ENCODE data around the gene ATXN7L3. TPM values are rescaled to one million over a fixed set of nuclear protein-coding genes. Genes with fewer than 3 reads are reported as not detected.
"Not testable (repeated sequence)": the region's sequence is repeated elsewhere in the genome, so short reads cannot be mapped to it uniquely, and the experiment has no call there.

The ATXN7L3 gene
- total RNA-seq, 2 experiments from 2014 or later = 116 to 120 TPM

- Mint-ChIP-seq H3K9me3 (ENCODE audit: insufficient read depth) (no peaks in the 10 kb centered on the region), H3K36me3 (ENCODE audit: low read depth) (peaks cover 7% of the 10 kb centered on the region), H3K27me3 (ENCODE audit: low read depth) (no peaks in the 10 kb centered on the region), H3K4me3 (no peak within 1 kb of the TSS), H3K4me1 (ENCODE audit: low read depth) (peaks cover 7% of the 10 kb centered on the region), H3K27ac (no peak within 1 kb of the TSS)
- CTCF ChIA-PET = interaction anchor here (1.2 to 1.9 kb wide), 2 partner anchors 175 kb away, joined by 3 to 7 read pairs; partner anchors contain the start of gene GRN
- ATAC-seq = no peak
- no peak for DNase-seq
- POLR2A ChIA-PET = interaction anchor here (0.6 kb wide), 1 partner anchor 287 kb away, joined by 4 read pairs; no protein-coding TSS in a partner anchor
Measured at GRCh38 chr17:44170499-44171201, 29.0 kb downstream of the ATXN7L3 start, which contains the start of gene ASB16. Gene ASB16, plus strand, starts transcription at chr17:44170704. Its CDS starts 86 bp downstream, at chr17:44170790.

GRCh38 chr17:44170135-44170498 lies 29.6 kb downstream of the ATXN7L3 start:
- Mint-ChIP-seq H3K9me3 (ENCODE audit: insufficient read depth) (no peaks in the 10 kb centered on the region), H3K4me3 (no peak overlapping the region), H3K36me3 (ENCODE audit: low read depth) (peaks cover 4% of the 10 kb centered on the region), H3K4me1 (ENCODE audit: low read depth) (peaks cover 7% of the 10 kb centered on the region), H3K27me3 (ENCODE audit: low read depth) (no peaks in the 10 kb centered on the region), H3K27ac (no peak overlapping the region)
- ATAC-seq (no peak), DNase-seq (no peak)
- ChIA-PET CTCF (interaction anchor here (1.2 kb wide), 1 partner anchor 176 kb away, joined by 3 read pairs; the partner anchor contains the start of gene GRN), POLR2A (no interaction called here)

GRCh38 chr17:44167181-44167861 lies 32.4 kb downstream of the ATXN7L3 start:
- H3K27me3 Mint-ChIP-seq (ENCODE audit: low read depth) = no peaks in the 10 kb centered on the region
- POLR2A ChIA-PET = interaction anchor here (0.5 to 3.3 kb wide), 2 partner anchors 41 to 44 kb away, joined by 3 to 14 read pairs; partner anchors contain the start of gene HDAC5
- H3K27ac Mint-ChIP-seq = no peak overlapping the region
- peaks cover 4% of the 10 kb centered on the region for H3K36me3 Mint-ChIP-seq (ENCODE audit: low read depth)
- CTCF ChIA-PET = interaction anchor here (0.8 to 2.5 kb wide), 8 partner anchors 16 to 224 kb away, joined by 3 to 27 read pairs (median 4); partner anchors contain the start of genes GRN and TMUB2
- H3K9me3 Mint-ChIP-seq (ENCODE audit: insufficient read depth) = no peaks in the 10 kb centered on the region
- DNase-seq (no peak), ATAC-seq (no peak)
- no peak overlapping the region for H3K4me3 Mint-ChIP-seq
- H3K4me1 Mint-ChIP-seq (ENCODE audit: low read depth) = peaks cover 7% of the 10 kb centered on the region

GRCh38 chr17:44164476-44164875 lies 35.2 kb downstream of the ATXN7L3 start:
- ATAC-seq = no peak
- Mint-ChIP-seq H3K4me1 (ENCODE audit: low read depth) (peaks cover 9% of the 10 kb centered on the region), H3K27ac (no peak overlapping the region), H3K9me3 (ENCODE audit: insufficient read depth) (no peaks in the 10 kb centered on the region), H3K27me3 (ENCODE audit: low read depth) (no peaks in the 10 kb centered on the region), H3K4me3 (no peak overlapping the region), H3K36me3 (ENCODE audit: low read depth) (peaks cover 6% of the 10 kb centered on the region)
- no peak for DNase-seq
- CTCF ChIA-PET = no interaction called here
- POLR2A ChIA-PET = no interaction called here

GRCh38 chr17:44159519-44160210 lies 40.0 kb downstream of the ATXN7L3 start:
- Mint-ChIP-seq H3K27me3 (ENCODE audit: low read depth) (no peaks in the 10 kb centered on the region), H3K27ac (no peak overlapping the region), H3K9me3 (ENCODE audit: insufficient read depth) (no peaks in the 10 kb centered on the region), H3K36me3 (ENCODE audit: low read depth) (peaks cover 27% of the 10 kb centered on the region), H3K4me1 (ENCODE audit: low read depth) (peaks cover 5% of the 10 kb centered on the region), H3K4me3 (no peak overlapping the region)
- CTCF ChIA-PET = interaction anchor here (1.6 kb wide), 1 partner anchor 9 kb away, joined by 6 read pairs; no protein-coding TSS in a partner anchor
- no peak for DNase-seq
- ATAC-seq = no peak
- POLR2A ChIA-PET = no interaction called here

GRCh38 chr17:44155488-44155887 lies 44.2 kb downstream of the ATXN7L3 start:
- no peak for ATAC-seq
- H3K36me3 Mint-ChIP-seq (ENCODE audit: low read depth) = peaks cover 38% of the 10 kb centered on the region
- CTCF ChIA-PET = interaction anchor here (1.3 kb wide), 1 partner anchor 13 kb away, joined by 3 read pairs; no protein-coding TSS in a partner anchor
- peaks cover 20% of the 10 kb centered on the region for H3K4me1 Mint-ChIP-seq (ENCODE audit: low read depth)
- no peak overlapping the region for H3K4me3 Mint-ChIP-seq
- peak overlapping the region; percentile 8 for H3K27ac Mint-ChIP-seq
- POLR2A ChIA-PET = interaction anchor here (0.6 kb wide), 1 partner anchor 14 kb away, joined by 3 read pairs; no protein-coding TSS in a partner anchor
- DNase-seq = no peak
- H3K9me3 Mint-ChIP-seq (ENCODE audit: insufficient read depth) = no peaks in the 10 kb centered on the region
- H3K27me3 Mint-ChIP-seq (ENCODE audit: low read depth) = no peaks in the 10 kb centered on the region

- Mint-ChIP-seq H3K9me3 (ENCODE audit: insufficient read depth) (no peaks in the 10 kb centered on the region), H3K27ac (peak overlapping the region; percentile 48), H3K4me1 (ENCODE audit: low read depth) (peaks cover 19% of the 10 kb centered on the region), H3K4me3 (no peak overlapping the region), H3K27me3 (ENCODE audit: low read depth) (no peaks in the 10 kb centered on the region), H3K36me3 (ENCODE audit: low read depth) (peaks cover 43% of the 10 kb centered on the region)
- CTCF ChIA-PET = interaction anchor here (0.9 kb wide), 1 partner anchor 211 kb away, joined by 3 read pairs; the partner anchor contains the start of gene FAM171A2
- DNase-seq (no peak), ATAC-seq (no peak)
- POLR2A ChIA-PET = no interaction called here
Measured at GRCh38 chr17:44152875-44153274, 46.8 kb downstream of the ATXN7L3 start.

GRCh38 chr17:44149750-44150329 lies 49.8 kb downstream of the ATXN7L3 start:
- DNase-seq (no peak), ATAC-seq (no peak)
- H3K9me3 Mint-ChIP-seq (ENCODE audit: insufficient read depth) = no peaks in the 10 kb centered on the region
- no peaks in the 10 kb centered on the region for H3K27me3 Mint-ChIP-seq (ENCODE audit: low read depth)
- H3K27ac Mint-ChIP-seq = peak overlapping the region; percentile 26
- peaks cover 26% of the 10 kb centered on the region for H3K4me1 Mint-ChIP-seq (ENCODE audit: low read depth)
- ChIA-PET POLR2A (interaction anchor here (2.4 kb wide), 1 partner anchor 36 kb away, joined by 9 read pairs; the partner anchor contains the start of gene TMUB2), CTCF (interaction anchor here (1.4 to 2.2 kb wide), 5 partner anchors 17 to 106 kb away, joined by 3 to 14 read pairs (median 6); partner anchors contain the start of genes HDAC5 and TMUB2)
- H3K4me3 Mint-ChIP-seq = no peak overlapping the region
- H3K36me3 Mint-ChIP-seq (ENCODE audit: low read depth) = peaks cover 46% of the 10 kb centered on the region

- ATAC-seq; DNase-seq; H3K27me3 Mint-ChIP-seq (ENCODE audit: low read depth); H3K4me3 Mint-ChIP-seq; H3K27ac Mint-ChIP-seq; H3K9me3 Mint-ChIP-seq (ENCODE audit: insufficient read depth): not testable (repeated sequence)
- Mint-ChIP-seq H3K4me1 (ENCODE audit: low read depth) (peaks cover 26% of the 10 kb centered on the region), H3K36me3 (ENCODE audit: low read depth) (peaks cover 42% of the 10 kb centered on the region)
- ChIA-PET POLR2A (interaction anchor here (2.4 kb wide), 1 partner anchor 37 kb away, joined by 9 read pairs; the partner anchor contains the start of gene TMUB2), CTCF (interaction anchor here (1.3 to 1.4 kb wide), 2 partner anchors 25 to 36 kb away, joined by 3 to 4 read pairs; partner anchors contain the start of gene HDAC5)
Measured at GRCh38 chr17:44149066-44149465, 50.6 kb downstream of the ATXN7L3 start.

GRCh38 chr17:44147812-44148211 lies 51.9 kb downstream of the ATXN7L3 start:
- ATAC-seq = no peak
- ChIA-PET POLR2A (no interaction called here), CTCF (interaction anchor here (1.3 kb wide), 1 partner anchor 24 kb away, joined by 4 read pairs; the partner anchor contains the start of gene HDAC5)
- Mint-ChIP-seq H3K4me1 (ENCODE audit: low read depth) (peaks cover 27% of the 10 kb centered on the region), H3K27ac (no peak overlapping the region), H3K4me3 (no peak overlapping the region), H3K9me3 (ENCODE audit: insufficient read depth) (no peaks in the 10 kb centered on the region), H3K36me3 (ENCODE audit: low read depth) (peaks cover 40% of the 10 kb centered on the region), H3K27me3 (ENCODE audit: low read depth) (no peaks in the 10 kb centered on the region)
- DNase-seq = no peak

Measured in activated CD8-positive, alpha-beta T cell treated with anti-CD3 and anti-CD28 coated beads, Interleukin-2, amount 10 ng/mL, durations not matched to agents 7 days and 5 days (primary cell).